Measurements from ENCODE around the gene ARHGAP6. TPM values are rescaled to one million over a fixed set of nuclear protein-coding genes. Genes with fewer than 3 reads are reported as not detected.

The ARHGAP6 gene
- polyA plus RNA-seq, 4 donors: 1.1 to 3.5 (median 3.3) TPM; not detected in 1

- no peak for DNase-seq
- H3K4me3 ChIP-seq (ENCODE audit: low read depth in 1 of 3, low read length in 3 of 3): no peak overlapping the region
- no peaks in the 10 kb centered on the region for H3K9me3 ChIP-seq (ENCODE audit: control insufficient read depth in 2 of 2, insufficient read depth in 1 of 2, low read depth in 1 of 2, low read length in 1 of 2)
- H3K27ac ChIP-seq (ENCODE audit: low read depth in 1 of 3, low read length in 2 of 3): no peak overlapping the region
- no peaks in the 10 kb centered on the region for H3K36me3 ChIP-seq (ENCODE audit: control insufficient read depth in 3 of 3, insufficient read depth in 2 of 3, low read depth in 1 of 3, low read length in 3 of 3)
- 82 to 95% (median 94%) methylated on average over 1 of the region's 1 CpG for WGBS, 3 donors
- FAIRE-seq: no peak
- H3K4me1 ChIP-seq (ENCODE audit: control insufficient read depth in 3 of 3, insufficient read depth in 2 of 3, low read depth in 1 of 3, low read length in 2 of 3): no peaks in the 10 kb centered on the region
- no peaks in the 10 kb centered on the region for H3K27me3 ChIP-seq (ENCODE audit: control insufficient read depth in 3 of 3, insufficient read depth in 3 of 3, low read length in 3 of 3)
Measured at GRCh38 chrX:11478026-11478425, 187.7 kb downstream of the ARHGAP6 start.

GRCh38 chrX:11474576-11474975 lies 191.1 kb downstream of the ARHGAP6 start:
- FAIRE-seq: no peak
- no peaks in the 10 kb centered on the region for H3K4me1 ChIP-seq (ENCODE audit: control insufficient read depth in 3 of 3, insufficient read depth in 2 of 3, low read depth in 1 of 3, low read length in 2 of 3)
- no peaks in the 10 kb centered on the region for H3K36me3 ChIP-seq (ENCODE audit: control insufficient read depth in 3 of 3, insufficient read depth in 2 of 3, low read depth in 1 of 3, low read length in 3 of 3)
- no peak overlapping the region for H3K4me3 ChIP-seq (ENCODE audit: low read depth in 1 of 3, low read length in 3 of 3)
- DNase-seq: no peak
- H3K27ac ChIP-seq (ENCODE audit: low read depth in 1 of 3, low read length in 2 of 3): no peak overlapping the region
- no peaks in the 10 kb centered on the region for H3K27me3 ChIP-seq (ENCODE audit: control insufficient read depth in 3 of 3, insufficient read depth in 3 of 3, low read length in 3 of 3)
- no peaks in the 10 kb centered on the region for H3K9me3 ChIP-seq (ENCODE audit: control insufficient read depth in 2 of 2, insufficient read depth in 1 of 2, low read depth in 1 of 2, low read length in 1 of 2)

- Histone ChIP-seq H3K4me1 (ENCODE audit: control insufficient read depth in 3 of 3, insufficient read depth in 2 of 3, low read depth in 1 of 3, low read length in 2 of 3) (no peaks in the 10 kb centered on the region), H3K36me3 (ENCODE audit: control insufficient read depth in 3 of 3, insufficient read depth in 2 of 3, low read depth in 1 of 3, low read length in 3 of 3) (no peaks in the 10 kb centered on the region), H3K27ac (ENCODE audit: low read depth in 1 of 3, low read length in 2 of 3) (no peak overlapping the region), H3K27me3 (ENCODE audit: control insufficient read depth in 3 of 3, insufficient read depth in 3 of 3, low read length in 3 of 3) (no peaks in the 10 kb centered on the region), H3K9me3 (ENCODE audit: control insufficient read depth in 2 of 2, insufficient read depth in 1 of 2, low read depth in 1 of 2, low read length in 1 of 2) (no peaks in the 10 kb centered on the region), H3K4me3 (ENCODE audit: low read depth in 1 of 3, low read length in 3 of 3) (no peak overlapping the region)
- DNase-seq (no peak), FAIRE-seq (no peak)
- WGBS, 3 donors: 71 to 96% (median 79%) methylated on average over 1 of the region's 1 CpG
Measured at GRCh38 chrX:11474021-11474420, 191.7 kb downstream of the ARHGAP6 start.

GRCh38 chrX:11472879-11473278 lies 192.8 kb downstream of the ARHGAP6 start:
- FAIRE-seq (no peak), DNase-seq (no peak)
- no peak overlapping the region for H3K27ac ChIP-seq (ENCODE audit: low read depth in 1 of 3, low read length in 2 of 3)
- H3K36me3 ChIP-seq (ENCODE audit: control insufficient read depth in 3 of 3, insufficient read depth in 2 of 3, low read depth in 1 of 3, low read length in 3 of 3): no peaks in the 10 kb centered on the region
- H3K4me3 ChIP-seq (ENCODE audit: low read depth in 1 of 3, low read length in 3 of 3): no peak overlapping the region
- H3K27me3 ChIP-seq (ENCODE audit: control insufficient read depth in 3 of 3, insufficient read depth in 3 of 3, low read length in 3 of 3): no peaks in the 10 kb centered on the region
- no peaks in the 10 kb centered on the region for H3K9me3 ChIP-seq (ENCODE audit: control insufficient read depth in 2 of 2, insufficient read depth in 1 of 2, low read depth in 1 of 2, low read length in 1 of 2)
- no peaks in the 10 kb centered on the region for H3K4me1 ChIP-seq (ENCODE audit: control insufficient read depth in 3 of 3, insufficient read depth in 2 of 3, low read depth in 1 of 3, low read length in 2 of 3)
- WGBS, 3 donors: 78 to 87% (median 80%) methylated on average over 3 of the region's 3 CpGs

- no peaks in the 10 kb centered on the region for H3K9me3 ChIP-seq (ENCODE audit: control insufficient read depth in 2 of 2, insufficient read depth in 1 of 2, low read depth in 1 of 2, low read length in 1 of 2)
- DNase-seq: no peak
- no peaks in the 10 kb centered on the region for H3K36me3 ChIP-seq (ENCODE audit: control insufficient read depth in 3 of 3, insufficient read depth in 2 of 3, low read depth in 1 of 3, low read length in 3 of 3)
- FAIRE-seq: no peak
- WGBS, 3 donors: 59 to 83% (median 67%) methylated on average over 2 of the region's 2 CpGs
- H3K4me3 ChIP-seq (ENCODE audit: low read depth in 1 of 3, low read length in 3 of 3): no peak overlapping the region
- H3K4me1 ChIP-seq (ENCODE audit: control insufficient read depth in 3 of 3, insufficient read depth in 2 of 3, low read depth in 1 of 3, low read length in 2 of 3): no peaks in the 10 kb centered on the region
- H3K27me3 ChIP-seq (ENCODE audit: control insufficient read depth in 3 of 3, insufficient read depth in 3 of 3, low read length in 3 of 3): no peaks in the 10 kb centered on the region
- H3K27ac ChIP-seq (ENCODE audit: low read depth in 1 of 3, low read length in 2 of 3): no peak overlapping the region
Measured at GRCh38 chrX:11472381-11472780, 193.3 kb downstream of the ARHGAP6 start.

GRCh38 chrX:11470250-11470974 lies 195.3 kb downstream of the ARHGAP6 start:
- Histone ChIP-seq H3K27me3 (ENCODE audit: control insufficient read depth in 3 of 3, insufficient read depth in 3 of 3, low read length in 3 of 3) (no peaks in the 10 kb centered on the region), H3K36me3 (ENCODE audit: control insufficient read depth in 3 of 3, insufficient read depth in 2 of 3, low read depth in 1 of 3, low read length in 3 of 3) (no peaks in the 10 kb centered on the region), H3K27ac (ENCODE audit: low read depth in 1 of 3, low read length in 2 of 3) (no peak overlapping the region), H3K9me3 (ENCODE audit: control insufficient read depth in 2 of 2, insufficient read depth in 1 of 2, low read depth in 1 of 2, low read length in 1 of 2) (no peaks in the 10 kb centered on the region), H3K4me3 (ENCODE audit: low read depth in 1 of 3, low read length in 3 of 3) (no peak overlapping the region), H3K4me1 (ENCODE audit: control insufficient read depth in 3 of 3, insufficient read depth in 2 of 3, low read depth in 1 of 3, low read length in 2 of 3) (no peaks in the 10 kb centered on the region)
- FAIRE-seq: no peak
- DNase-seq: no peak
- WGBS, 3 donors: 31 to 71% (median 60%) methylated on average over 1 of the region's 1 CpG

- FAIRE-seq: no peak
- Histone ChIP-seq H3K27me3 (ENCODE audit: control insufficient read depth in 3 of 3, insufficient read depth in 3 of 3, low read length in 3 of 3) (no peaks in the 10 kb centered on the region), H3K4me3 (ENCODE audit: low read depth in 1 of 3, low read length in 3 of 3) (no peak overlapping the region), H3K4me1 (ENCODE audit: control insufficient read depth in 3 of 3, insufficient read depth in 2 of 3, low read depth in 1 of 3, low read length in 2 of 3) (peaks cover 0 to 7% (median 0%) of the 10 kb centered on the region in 3 donors), H3K27ac (ENCODE audit: low read depth in 1 of 3, low read length in 2 of 3) (no peak overlapping the region), H3K9me3 (ENCODE audit: control insufficient read depth in 2 of 2, insufficient read depth in 1 of 2, low read depth in 1 of 2, low read length in 1 of 2) (no peaks in the 10 kb centered on the region), H3K36me3 (ENCODE audit: control insufficient read depth in 3 of 3, insufficient read depth in 2 of 3, low read depth in 1 of 3, low read length in 3 of 3) (no peaks in the 10 kb centered on the region)
- WGBS, 3 donors: 57 to 76% (median 60%) methylated on average over 5 of the region's 5 CpGs
- no peak for DNase-seq
Measured at GRCh38 chrX:11465648-11466411, 199.9 kb downstream of the ARHGAP6 start.

- Histone ChIP-seq H3K27ac (ENCODE audit: low read depth in 1 of 3, low read length in 2 of 3) (no peak overlapping the region), H3K4me1 (ENCODE audit: control insufficient read depth in 3 of 3, insufficient read depth in 2 of 3, low read depth in 1 of 3, low read length in 2 of 3) (peaks cover 0 to 7% (median 0%) of the 10 kb centered on the region in 3 donors), H3K4me3 (ENCODE audit: low read depth in 1 of 3, low read length in 3 of 3) (no peak overlapping the region), H3K27me3 (ENCODE audit: control insufficient read depth in 3 of 3, insufficient read depth in 3 of 3, low read length in 3 of 3) (no peaks in the 10 kb centered on the region), H3K36me3 (ENCODE audit: control insufficient read depth in 3 of 3, insufficient read depth in 2 of 3, low read depth in 1 of 3, low read length in 3 of 3) (no peaks in the 10 kb centered on the region), H3K9me3 (ENCODE audit: control insufficient read depth in 2 of 2, insufficient read depth in 1 of 2, low read depth in 1 of 2, low read length in 1 of 2) (no peaks in the 10 kb centered on the region)
- FAIRE-seq (no peak), DNase-seq (no peak)
- WGBS, 3 donors: 67 to 86% (median 70%) methylated on average over 8 of the region's 8 CpGs
Measured at GRCh38 chrX:11464836-11465463, 200.8 kb downstream of the ARHGAP6 start.
